ENCODE results near the gene CYP3A7.

GRCh38 chr7:99772565-99772964, 37.6 kb upstream of the CYP3A7 start:
- no peak for TF ChIP-seq ZNF3 (CRISPR knock-in tag; IDR thresholded peaks at IDR 0.05)
- TF ChIP-seq PREB (CRISPR knock-in tag; IDR thresholded peaks at IDR 0.05) = no peak
- TF ChIP-seq, protein P1, sequence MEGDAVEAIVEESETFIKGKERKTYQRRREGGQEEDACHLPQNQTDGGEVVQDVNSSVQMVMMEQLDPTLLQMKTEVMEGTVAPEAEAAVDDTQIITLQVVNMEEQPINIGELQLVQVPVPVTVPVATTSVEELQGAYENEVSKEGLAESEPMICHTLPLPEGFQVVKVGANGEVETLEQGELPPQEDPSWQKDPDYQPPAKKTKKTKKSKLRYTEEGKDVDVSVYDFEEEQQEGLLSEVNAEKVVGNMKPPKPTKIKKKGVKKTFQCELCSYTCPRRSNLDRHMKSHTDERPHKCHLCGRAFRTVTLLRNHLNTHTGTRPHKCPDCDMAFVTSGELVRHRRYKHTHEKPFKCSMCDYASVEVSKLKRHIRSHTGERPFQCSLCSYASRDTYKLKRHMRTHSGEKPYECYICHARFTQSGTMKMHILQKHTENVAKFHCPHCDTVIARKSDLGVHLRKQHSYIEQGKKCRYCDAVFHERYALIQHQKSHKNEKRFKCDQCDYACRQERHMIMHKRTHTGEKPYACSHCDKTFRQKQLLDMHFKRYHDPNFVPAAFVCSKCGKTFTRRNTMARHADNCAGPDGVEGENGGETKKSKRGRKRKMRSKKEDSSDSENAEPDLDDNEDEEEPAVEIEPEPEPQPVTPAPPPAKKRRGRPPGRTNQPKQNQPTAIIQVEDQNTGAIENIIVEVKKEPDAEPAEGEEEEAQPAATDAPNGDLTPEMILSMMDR (IDR thresholded peaks at IDR 0.05 in 2 of 3, conservative IDR thresholded peaks at IDR 0.05 in 1 of 3; ENCODE audit: insufficient read depth in 2 of 3, low read depth in 1 of 3, low read length in 3 of 3) = no peak
- TF ChIP-seq TAF1 (IDR thresholded peaks at IDR 0.05; ENCODE audit: control insufficient read depth, extremely low read depth, insufficient read depth, low read length, severe bottlenecking) = no peak
- TF ChIP-seq ARID2 (IDR thresholded peaks at IDR 0.05) = no peak
- TF ChIP-seq ZNF384 (IDR thresholded peaks at IDR 0.05; ENCODE audit: low read depth, low read length) = no peak
- no peak for TF ChIP-seq ARID4B (CRISPR knock-in tag; IDR thresholded peaks at IDR 0.05)
